Mononuclear cell (primary cell): Measurements from ENCODE around the gene GNAL. TPM values are rescaled to one million over a fixed set of nuclear protein-coding genes. Genes with fewer than 3 reads are reported as not detected.
"Not testable (repeated sequence)": the region's sequence is repeated elsewhere in the genome, so short reads cannot be mapped to it uniquely, and the experiment has no call there.

ENCODE experiments used
- H3K27me3 ChIP-seq: 2 replicates; pipeline ENCODE4 v1.6.0; 2011; ENCODE audit warnings: low read length, control low read depth; ENCODE audit not compliant: insufficient read depth
- H3K4me1 ChIP-seq: 2 replicates; pipeline ENCODE4 v1.5.1; 2011; ENCODE audit warnings: mild to moderate bottlenecking, low read length, control low read depth; ENCODE audit not compliant: insufficient read depth
- H3K4me3 ChIP-seq: 2 replicates; pipeline ENCODE4 v1.5.1; 2011; ENCODE audit warnings: mild to moderate bottlenecking, low read length, moderate library complexity
- H3K9me3 ChIP-seq: 2 replicates; pipeline ENCODE4 v1.5.1; 2011; ENCODE audit warnings: low read depth, mild to moderate bottlenecking, control low read depth, low read length
- total RNA-seq: library from RNA; depleted of rRNA; stranded (reverse); fragments of >200 nt; gene quantifications from one replicate; pipeline ENCODE4 v1.2.3, GENCODE V29; 2012

The GNAL gene
- total RNA-seq, 1 donor: 0.84 TPM

DNA sequence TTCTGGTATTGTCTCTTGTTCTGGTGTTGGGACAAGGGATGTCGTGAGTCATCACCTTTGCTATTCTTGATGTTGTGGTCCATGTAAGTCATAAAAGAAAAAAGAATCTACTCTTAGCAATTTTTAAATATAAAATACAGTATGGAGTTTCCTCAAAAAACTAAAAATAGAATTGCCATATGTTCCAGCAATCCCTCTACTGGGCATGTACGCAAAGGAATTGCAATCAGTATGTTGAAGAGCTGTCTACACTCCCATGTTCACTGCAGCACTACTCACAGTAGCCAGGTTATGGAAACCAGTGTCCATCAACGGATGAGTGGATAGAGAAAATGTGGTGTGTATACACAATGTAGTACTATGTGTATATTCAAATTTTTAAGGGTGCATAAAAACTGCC, 10.9 kb upstream of the GNAL start:
- no peak overlapping the region for H3K4me3 ChIP-seq
- H3K27me3 ChIP-seq: peaks cover 12% of the 10 kb centered on the region
- H3K4me1 ChIP-seq: no peaks in the 10 kb centered on the region
- H3K9me3 ChIP-seq: no peaks in the 10 kb centered on the region

DNA sequence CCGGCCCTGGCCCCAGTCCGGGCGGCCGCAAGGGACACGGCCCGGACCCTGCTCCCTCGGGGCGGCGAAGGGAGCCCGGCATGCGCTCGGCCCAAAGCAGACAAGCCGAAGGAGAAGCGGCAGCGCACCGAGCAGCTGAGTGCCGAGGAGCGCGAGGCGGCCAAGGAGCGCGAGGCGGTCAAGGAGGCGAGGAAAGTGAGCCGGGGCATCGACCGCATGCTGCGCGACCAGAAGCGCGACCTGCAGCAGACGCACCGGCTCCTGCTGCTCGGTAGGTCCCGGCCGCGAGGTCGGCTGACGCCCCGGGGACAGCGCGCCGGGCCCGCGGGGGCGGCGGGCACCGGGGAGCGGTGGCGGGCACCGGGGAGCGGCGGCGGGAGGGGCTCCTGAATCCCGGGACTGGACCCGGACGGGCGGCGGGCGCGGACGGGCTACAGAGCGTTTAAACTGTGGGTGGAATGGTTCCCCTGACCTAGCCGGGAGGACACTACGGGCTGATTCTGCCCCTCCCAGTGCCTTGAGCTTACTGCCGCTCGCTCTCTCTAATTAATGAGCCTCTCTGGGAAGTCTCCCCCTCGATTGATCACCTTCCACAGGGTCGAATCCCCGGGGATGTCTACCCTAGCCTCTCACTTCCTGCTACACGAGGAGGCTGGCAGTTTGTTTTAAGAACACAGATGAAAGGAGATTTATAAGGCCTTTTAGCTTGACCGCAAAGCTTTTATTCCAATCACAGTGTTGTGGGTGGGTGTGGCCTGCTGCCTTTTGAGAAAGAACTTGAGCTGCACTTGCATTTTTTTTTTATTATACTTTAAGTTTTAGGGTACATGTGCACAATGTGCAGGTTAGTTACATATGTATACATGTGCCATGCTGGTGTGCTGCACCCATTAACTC, 853 bp downstream of the GNAL start:
- H3K27me3 ChIP-seq: peaks cover 67% of the 10 kb centered on the region
- H3K4me3 ChIP-seq: no peak overlapping the region
- peaks cover 4% of the 10 kb centered on the region for H3K9me3 ChIP-seq
- peaks cover 11% of the 10 kb centered on the region for H3K4me1 ChIP-seq

DNA sequence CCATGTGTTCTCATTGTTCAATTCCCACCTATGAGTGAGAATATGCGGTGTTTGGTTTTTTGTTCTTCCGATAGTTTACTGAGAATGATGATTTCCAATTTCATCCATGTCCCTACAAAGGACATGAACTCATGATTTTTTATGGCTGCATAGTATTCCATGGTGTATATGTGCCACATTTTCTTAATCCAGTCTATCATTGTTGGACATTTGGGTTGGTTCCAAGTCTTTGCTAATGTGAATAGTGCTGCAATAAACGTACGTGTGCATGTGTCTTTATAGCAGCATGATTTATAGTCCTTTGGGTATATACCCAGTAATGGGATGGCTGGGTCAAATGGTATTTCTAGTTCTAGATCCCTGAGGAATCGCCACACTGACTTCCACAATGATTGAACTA, 1.6 kb downstream of the GNAL start:
- not testable (repeated sequence) for H3K4me3 ChIP-seq, H3K9me3 ChIP-seq
- Histone ChIP-seq H3K4me1 (peaks cover 11% of the 10 kb centered on the region), H3K27me3 (peaks cover 65% of the 10 kb centered on the region)

DNA sequence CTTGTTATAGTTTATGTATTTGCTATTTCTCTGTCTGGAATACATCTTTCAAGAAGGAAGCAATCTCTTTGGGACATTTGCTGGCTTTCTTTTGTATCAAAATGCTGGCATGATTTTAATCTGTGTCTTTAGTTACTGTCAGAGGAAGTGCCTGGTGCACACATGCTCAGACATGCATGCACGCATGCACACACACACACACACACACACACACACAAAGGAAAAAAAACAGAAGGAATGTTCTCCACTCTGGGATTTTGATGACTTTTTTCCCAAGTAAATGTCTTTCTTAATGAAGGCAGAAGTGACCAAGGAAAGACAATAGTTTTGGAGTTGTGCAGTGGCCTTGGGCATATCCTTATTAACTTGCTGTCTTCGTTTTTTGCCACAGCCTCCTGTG, 6.7 kb downstream of the GNAL start:
- Histone ChIP-seq H3K4me1 (no peaks in the 10 kb centered on the region), H3K27me3 (peaks cover 26% of the 10 kb centered on the region), H3K9me3 (no peaks in the 10 kb centered on the region), H3K4me3 (no peak overlapping the region)

DNA sequence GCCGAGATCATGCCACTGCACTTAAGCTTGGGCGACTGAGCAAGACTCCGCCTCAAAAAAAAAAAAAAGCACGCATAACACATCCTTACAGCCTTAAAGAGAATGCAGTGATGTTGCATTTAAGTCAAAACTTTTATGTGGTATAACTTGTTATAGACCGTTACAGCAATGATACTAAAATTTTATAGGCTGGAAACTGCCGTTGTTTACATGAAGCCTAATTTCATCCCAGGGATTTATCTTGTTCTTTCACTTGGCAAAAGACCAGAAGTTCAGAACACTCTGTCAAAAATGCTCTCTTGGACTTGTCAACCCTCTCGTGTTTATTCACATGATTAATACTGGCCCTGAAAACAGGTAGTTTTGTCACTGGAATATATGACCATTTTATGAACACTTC, 7.4 kb downstream of the GNAL start:
- no peaks in the 10 kb centered on the region for H3K9me3 ChIP-seq
- H3K27me3 ChIP-seq: peaks cover 26% of the 10 kb centered on the region
- no peak overlapping the region for H3K4me3 ChIP-seq
- no peaks in the 10 kb centered on the region for H3K4me1 ChIP-seq

DNA sequence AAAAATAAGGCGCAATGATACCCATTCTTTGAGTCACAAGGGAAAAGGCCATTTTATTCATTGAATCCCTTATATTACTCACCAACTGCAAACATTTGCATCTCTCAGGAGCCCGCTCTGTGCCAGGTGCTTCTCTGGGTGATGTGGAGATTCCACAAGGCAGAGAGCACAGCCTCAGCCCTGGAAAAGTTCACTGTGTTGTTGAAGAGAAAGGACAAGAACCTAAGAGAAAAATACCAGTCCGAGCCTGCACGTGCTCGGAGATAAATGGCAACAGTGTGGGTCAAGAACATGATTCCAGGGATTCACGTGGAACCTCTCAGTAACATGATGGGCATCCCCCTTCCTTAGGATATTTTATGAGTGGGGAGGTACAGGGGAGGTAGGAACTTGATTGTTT, 11.8 kb downstream of the GNAL start:
- no peak overlapping the region for H3K4me3 ChIP-seq
- no peaks in the 10 kb centered on the region for H3K4me1 ChIP-seq
- no peaks in the 10 kb centered on the region for H3K27me3 ChIP-seq
- no peaks in the 10 kb centered on the region for H3K9me3 ChIP-seq

DNA sequence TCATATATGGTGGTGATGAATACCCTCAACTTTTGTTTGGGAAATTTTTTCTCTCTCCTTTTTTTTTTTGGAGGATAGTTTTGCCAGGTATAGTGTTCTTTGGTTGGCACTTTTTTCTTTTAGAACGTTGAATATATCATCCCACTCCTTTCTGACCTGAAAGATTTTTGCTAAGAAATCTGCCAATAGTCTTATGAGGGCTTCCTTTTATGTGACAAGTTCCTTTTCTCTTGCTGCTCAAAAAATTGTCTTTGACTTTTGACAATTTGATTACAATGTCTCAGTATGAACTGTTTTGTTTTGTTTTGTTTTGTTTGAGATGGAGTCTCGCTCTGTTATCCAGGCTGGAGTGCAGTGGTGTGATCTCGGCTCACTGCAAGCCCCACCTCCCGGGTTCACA, 21.5 kb downstream of the GNAL start:
- no peaks in the 10 kb centered on the region for H3K4me1 ChIP-seq
- no peaks in the 10 kb centered on the region for H3K9me3 ChIP-seq
- peaks cover 7% of the 10 kb centered on the region for H3K27me3 ChIP-seq
- H3K4me3 ChIP-seq: no peak overlapping the region

DNA sequence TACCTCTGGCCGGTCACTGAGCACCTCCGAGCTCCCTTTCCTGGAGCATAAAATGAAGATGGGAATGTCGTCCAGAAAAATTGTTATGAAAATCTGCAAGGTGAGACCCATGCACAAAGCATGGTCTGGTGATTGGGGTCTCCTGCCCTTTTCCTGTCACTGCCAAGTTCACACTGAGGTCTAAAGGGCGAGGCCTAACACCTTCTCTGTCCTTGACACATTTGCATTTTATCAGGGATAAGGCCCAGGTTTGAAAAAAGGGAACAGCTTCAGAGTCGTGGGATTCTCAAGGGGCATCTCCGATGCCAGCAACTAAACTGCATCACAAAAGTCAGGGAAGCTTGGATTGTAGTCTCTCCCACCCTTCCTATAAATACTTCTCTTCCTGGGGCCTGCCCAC, 24.7 kb downstream of the GNAL start:
- H3K27me3 ChIP-seq: peaks cover 7% of the 10 kb centered on the region
- no peak overlapping the region for H3K4me3 ChIP-seq
- no peaks in the 10 kb centered on the region for H3K4me1 ChIP-seq
- no peaks in the 10 kb centered on the region for H3K9me3 ChIP-seq

DNA sequence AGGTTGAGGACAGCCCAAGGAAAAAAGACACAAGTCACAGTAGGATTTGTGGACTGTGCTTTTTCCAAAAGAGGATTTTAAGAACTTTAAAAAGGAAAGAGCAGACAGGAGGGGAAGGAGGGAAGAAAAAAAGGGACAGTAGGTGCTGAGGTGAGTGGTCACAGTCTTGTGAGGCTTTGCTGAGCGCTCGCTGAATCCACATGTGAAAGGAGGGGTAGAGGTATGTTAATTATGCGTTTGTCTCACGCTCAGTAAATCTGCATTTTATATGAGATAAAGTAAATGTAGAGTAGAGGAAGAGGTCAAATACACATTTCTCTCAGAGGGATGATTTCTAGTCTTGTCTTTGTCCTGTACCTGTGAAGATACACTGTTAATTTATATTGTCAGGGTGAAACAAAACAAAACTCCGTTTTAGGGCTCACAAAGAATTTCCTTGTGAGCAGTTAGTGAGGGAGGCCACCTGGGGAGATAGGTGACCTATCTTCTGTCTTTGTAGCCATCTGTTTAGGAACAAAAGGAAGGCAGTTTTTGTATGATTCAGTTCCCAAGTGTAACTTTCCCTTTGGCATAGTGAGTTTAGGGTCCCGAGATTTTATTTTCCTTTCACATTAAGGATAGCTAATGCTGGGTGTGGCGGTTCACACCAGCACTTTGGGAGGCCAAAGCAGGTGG, 25.3 kb downstream of the GNAL start:
- Histone ChIP-seq H3K9me3 (no peaks in the 10 kb centered on the region), H3K27me3 (peaks cover 7% of the 10 kb centered on the region), H3K4me1 (no peaks in the 10 kb centered on the region), H3K4me3 (no peak overlapping the region)

DNA sequence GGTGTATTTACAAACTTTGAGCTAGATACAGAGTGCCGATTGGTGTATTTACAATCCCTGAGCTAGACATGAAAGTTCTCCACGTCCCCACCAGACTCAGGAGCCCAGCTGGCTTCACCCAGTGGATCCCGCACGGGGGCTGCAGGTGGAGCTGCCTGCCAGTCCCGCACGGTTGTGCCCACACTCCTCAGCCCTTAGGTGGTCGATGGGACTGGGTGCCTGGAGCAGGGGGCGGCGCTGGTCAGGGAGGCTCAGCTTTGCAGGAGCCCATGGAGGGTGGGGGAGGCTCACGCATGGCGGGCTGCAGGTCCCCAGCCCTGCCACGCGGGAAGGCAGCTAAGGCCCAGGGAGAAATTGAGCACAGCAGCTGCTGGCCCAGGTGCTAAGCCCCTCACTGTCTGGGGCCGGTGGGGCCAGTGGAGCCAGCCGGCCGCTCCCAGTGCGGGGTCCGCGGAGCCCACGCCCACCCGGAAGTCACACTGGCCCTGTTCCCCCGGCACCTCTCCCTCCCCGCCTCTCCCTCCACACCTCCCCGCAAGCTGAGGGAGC, 27.8 kb downstream of the GNAL start:
- H3K9me3 ChIP-seq, H3K4me1 ChIP-seq, H3K27me3 ChIP-seq, H3K4me3 ChIP-seq: not testable (repeated sequence)

DNA sequence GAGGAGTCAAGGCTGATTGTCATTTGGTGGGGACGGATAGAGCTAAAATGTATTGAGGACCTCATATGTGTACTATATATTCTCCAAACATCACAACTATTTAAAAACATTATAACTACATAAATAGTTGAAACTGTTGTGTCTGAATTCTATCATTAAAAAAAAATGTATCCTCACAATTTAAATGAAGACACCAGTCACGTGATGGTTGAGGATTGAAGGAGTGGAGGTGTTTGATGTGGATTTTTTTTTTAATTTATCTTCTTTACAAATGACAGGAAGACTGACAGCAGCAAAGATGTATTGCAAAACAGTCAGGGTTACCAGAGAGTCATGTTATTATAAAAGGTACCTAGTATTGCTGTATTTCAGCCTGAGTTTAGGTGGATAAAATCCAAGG, 30.0 kb downstream of the GNAL start:
- no peak overlapping the region for H3K4me3 ChIP-seq
- no peaks in the 10 kb centered on the region for H3K4me1 ChIP-seq

DNA sequence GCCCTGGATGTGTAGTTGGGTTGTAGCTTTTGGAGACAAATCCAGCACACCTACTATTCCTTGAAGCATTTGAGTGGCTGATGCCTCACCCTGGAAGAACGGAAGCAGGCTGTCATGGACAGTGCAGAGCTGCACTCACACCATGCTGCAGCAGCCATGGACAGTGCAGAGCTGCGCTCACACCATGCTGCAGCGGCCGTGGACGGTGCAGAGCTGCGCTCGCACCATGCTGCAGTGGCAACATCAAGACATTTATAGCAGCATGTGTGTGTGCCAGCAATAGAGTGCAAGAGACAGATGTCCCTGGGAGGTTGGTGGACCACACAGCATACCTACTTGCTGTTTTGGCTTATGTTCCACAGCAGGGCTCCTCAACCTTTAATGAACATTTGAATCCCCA, 30.6 kb downstream of the GNAL start:
- H3K4me3 ChIP-seq: no peak overlapping the region
- H3K4me1 ChIP-seq: no peaks in the 10 kb centered on the region
- H3K27me3 ChIP-seq: no peaks in the 10 kb centered on the region
- no peaks in the 10 kb centered on the region for H3K9me3 ChIP-seq

More for the DNA sequence above, 30.0 kb downstream of the GNAL start:
- Histone ChIP-seq H3K9me3 (no peaks in the 10 kb centered on the region), H3K27me3 (no peaks in the 10 kb centered on the region)

DNA sequence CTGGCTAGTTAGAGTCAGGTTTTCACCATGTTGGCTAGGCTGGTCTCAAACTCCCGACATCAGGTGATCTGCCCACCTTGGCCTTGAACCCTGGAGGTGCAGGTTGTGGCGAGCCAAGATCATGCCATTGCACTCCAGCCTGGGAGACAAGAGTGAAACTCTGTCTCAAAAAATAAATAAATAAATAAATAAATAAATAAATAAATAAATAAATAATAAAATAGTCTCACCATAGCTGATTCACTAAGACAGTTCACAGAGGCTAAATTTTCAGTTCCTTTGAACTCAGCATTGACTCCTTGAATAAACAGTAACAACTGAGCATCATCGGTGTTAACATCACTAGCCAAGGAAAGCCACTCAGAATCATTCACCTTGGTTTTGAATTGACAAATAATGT, 32.7 kb downstream of the GNAL start:
- Histone ChIP-seq H3K4me3 (no peak overlapping the region), H3K27me3 (no peaks in the 10 kb centered on the region), H3K9me3 (no peaks in the 10 kb centered on the region), H3K4me1 (no peaks in the 10 kb centered on the region)

DNA sequence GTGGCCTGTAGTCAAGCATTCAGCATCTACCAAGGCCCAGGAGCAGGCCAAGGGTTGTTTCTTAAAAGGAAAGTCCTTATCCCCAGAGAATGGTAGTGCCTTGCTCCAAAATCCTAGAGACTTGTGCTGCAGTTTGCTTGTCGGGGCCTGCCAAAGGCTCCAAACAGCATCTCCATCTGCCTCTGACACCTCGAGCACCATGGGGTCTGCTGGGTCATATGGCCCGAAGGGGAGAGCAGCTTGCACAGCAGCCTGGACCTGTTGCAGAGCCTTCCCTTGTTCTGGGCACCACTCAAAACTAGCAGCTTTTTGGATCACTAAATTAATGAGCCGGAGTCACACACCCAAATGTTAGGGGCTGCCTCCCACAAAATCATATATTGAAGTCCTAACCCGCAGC, 35.7 kb downstream of the GNAL start:
- H3K4me3 ChIP-seq: no peak overlapping the region
- no peaks in the 10 kb centered on the region for H3K9me3 ChIP-seq
- H3K27me3 ChIP-seq: no peaks in the 10 kb centered on the region
- no peaks in the 10 kb centered on the region for H3K4me1 ChIP-seq

DNA sequence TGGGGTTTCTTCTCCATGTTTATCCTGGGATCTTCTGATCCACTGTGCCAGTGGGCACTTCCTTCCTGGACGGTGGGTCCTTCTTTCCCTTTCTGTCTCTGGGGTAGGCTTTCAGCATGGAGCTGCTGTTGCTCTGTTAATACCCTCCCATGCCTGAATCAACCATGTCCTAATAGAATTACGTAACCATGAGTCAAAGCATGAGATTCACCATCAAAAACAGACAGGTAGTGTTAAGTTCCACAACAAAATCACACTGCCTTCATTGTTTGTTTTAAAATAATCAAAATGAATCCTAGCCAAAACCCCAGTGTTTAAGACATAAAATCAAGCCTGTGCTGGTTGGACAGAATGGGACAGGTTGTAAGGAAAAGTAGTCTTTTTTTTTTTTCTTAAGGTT, 37.5 kb downstream of the GNAL start:
- no peaks in the 10 kb centered on the region for H3K4me1 ChIP-seq
- no peak overlapping the region for H3K4me3 ChIP-seq
- no peaks in the 10 kb centered on the region for H3K9me3 ChIP-seq
- H3K27me3 ChIP-seq: no peaks in the 10 kb centered on the region
